Tibial artery (tissue), 4 donors: Measurements from ENCODE around the gene MRPL10.
A peak's percentile ranks its signal among the peaks of the same experiment; 100 is the strongest.

ENCODE experiments used
- DNase-seq, 2 donors: peaks; one replicate each; pipeline ENCODE4 v3.0.0-alpha.2; 2019
- H3K27ac ChIP-seq, 2 donors: fragments of 200-600 bp; sonication (generic) in 1 of 2; 1 replicate in 1 of 2; 2 replicates in 1 of 2; pipeline ENCODE4 v1.5.1; 2018 to 2019; ENCODE audit warnings: mild to moderate bottlenecking in 1 of 2
- H3K27me3 ChIP-seq, 2 donors: fragments of 200-600 bp; sonication (generic) in 1 of 2; one replicate each; pipeline versions ENCODE4 v1.5.1 to v1.6.0; 2016 to 2019
- H3K36me3 ChIP-seq, 3 donors: fragments of 200-600 bp; sonication (generic) in 2 of 3; one replicate each; pipeline ENCODE4 v1.5.1; 2016 to 2019; ENCODE audit warnings: mild to moderate bottlenecking in 2 of 3
- H3K4me1 ChIP-seq, 4 donors: fragments of 200-600 bp; sonication (generic) in 2 of 4; 1 replicate in 3 of 4; 2 replicates in 1 of 4; pipeline ENCODE4 v1.5.1; 2016 to 2019
- H3K4me3 ChIP-seq, 2 donors: fragments of 200-600 bp; sonication (generic) in 1 of 2; 1 replicate in 1 of 2; 2 replicates in 1 of 2; pipeline ENCODE4 v1.5.1; 2018 to 2019; ENCODE audit warnings: mild to moderate bottlenecking in 2 of 2
- H3K9me3 ChIP-seq, 3 donors: fragments of 200-600 bp; sonication (generic) in 1 of 3; one replicate each; pipeline ENCODE4 v1.5.1; 2016 to 2019
- intact Hi-C: fragments of 100-400 bp; cut with DNase I; formaldehyde crosslinking; loops from one replicate; pipeline ENCODE4 v1.15.0; 2023; ENCODE audit warnings: low total_unique reads
- TF ChIP-seq, protein P1 (sequence below), 2 experiments: fragments of 200-600 bp in 1 of 2; fragments of 450-650 bp in 1 of 2; IDR thresholded peaks; one replicate each; pipeline ENCODE4 v1.5.1; 2017 to 2019; ENCODE audit warnings: antibody characterized with exemption in 2 of 2, mild to moderate bottlenecking in 1 of 2, moderate library complexity in 1 of 2

MRPL10 gene

DNA sequence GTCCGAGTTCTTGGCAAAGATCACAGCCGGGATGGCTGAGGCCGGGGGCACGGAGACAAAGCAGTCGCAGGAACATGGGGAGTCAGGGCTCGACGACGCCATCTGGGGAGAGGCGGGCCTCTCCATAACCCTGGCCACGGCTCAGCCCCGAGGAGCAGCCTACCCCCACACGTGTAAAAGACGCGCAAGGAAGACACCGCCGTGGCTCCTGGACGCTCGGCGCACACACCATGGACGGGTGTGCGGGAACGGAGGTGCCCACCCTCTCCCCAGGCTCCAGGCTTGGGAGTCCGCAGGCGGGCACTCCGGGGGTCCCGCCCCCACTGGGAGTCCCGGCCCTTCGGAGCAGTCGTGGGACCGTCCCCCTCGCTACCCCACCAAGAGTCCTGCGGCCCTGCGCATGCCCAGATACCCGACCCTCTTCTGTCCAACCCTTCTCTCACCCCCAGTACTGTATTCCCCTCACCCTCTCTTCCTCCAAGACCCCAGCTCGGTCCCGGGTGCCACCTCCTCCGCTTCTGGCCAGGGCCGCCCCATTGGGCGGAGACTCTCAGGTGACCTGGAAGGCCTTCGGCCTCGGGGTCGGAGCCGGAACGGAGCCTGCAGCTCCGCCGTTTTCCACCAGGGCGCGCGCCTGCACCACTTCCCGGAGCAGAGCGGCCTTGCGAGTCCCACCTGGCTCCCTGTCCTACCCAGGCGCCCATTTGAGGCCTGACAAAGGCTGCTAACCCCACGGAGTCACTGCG lies 9.6 kb upstream of the MRPL10 start, which contains the start of gene SCRN2:
SCRN2 (minus strand) TSS at position 532 of the 746 bp plus-strand sequence; CDS start at position 102, 430 bp downstream.
- Histone ChIP-seq H3K4me3 (peak within 1 kb of the TSS; percentile 59 to 77), H3K9me3 (no peaks in the 10 kb centered on the region), H3K36me3 (peaks cover 0 to 32% (median 11%) of the 10 kb centered on the region in 3 donors), H3K27ac (peak within 1 kb of the TSS; percentile 60 to 65), H3K4me1 (peaks cover 0 to 38% (median 14%) of the 10 kb centered on the region in 4 donors), H3K27me3 (peaks cover 0 to 16% of the 10 kb centered on the region in 2 donors)
- intact Hi-C loops, result loop anchor here (2.0 to 5.0 kb wide), 3 partner anchors 50 to 131 kb away; partner anchors contain the start of gene CDK5RAP3
- DNase-seq, result peak; percentile 85 to 92
- TF ChIP-seq, protein P1, sequence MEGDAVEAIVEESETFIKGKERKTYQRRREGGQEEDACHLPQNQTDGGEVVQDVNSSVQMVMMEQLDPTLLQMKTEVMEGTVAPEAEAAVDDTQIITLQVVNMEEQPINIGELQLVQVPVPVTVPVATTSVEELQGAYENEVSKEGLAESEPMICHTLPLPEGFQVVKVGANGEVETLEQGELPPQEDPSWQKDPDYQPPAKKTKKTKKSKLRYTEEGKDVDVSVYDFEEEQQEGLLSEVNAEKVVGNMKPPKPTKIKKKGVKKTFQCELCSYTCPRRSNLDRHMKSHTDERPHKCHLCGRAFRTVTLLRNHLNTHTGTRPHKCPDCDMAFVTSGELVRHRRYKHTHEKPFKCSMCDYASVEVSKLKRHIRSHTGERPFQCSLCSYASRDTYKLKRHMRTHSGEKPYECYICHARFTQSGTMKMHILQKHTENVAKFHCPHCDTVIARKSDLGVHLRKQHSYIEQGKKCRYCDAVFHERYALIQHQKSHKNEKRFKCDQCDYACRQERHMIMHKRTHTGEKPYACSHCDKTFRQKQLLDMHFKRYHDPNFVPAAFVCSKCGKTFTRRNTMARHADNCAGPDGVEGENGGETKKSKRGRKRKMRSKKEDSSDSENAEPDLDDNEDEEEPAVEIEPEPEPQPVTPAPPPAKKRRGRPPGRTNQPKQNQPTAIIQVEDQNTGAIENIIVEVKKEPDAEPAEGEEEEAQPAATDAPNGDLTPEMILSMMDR (IDR thresholded peaks at IDR 0.05), result peak; percentile 94 to 97

DNA sequence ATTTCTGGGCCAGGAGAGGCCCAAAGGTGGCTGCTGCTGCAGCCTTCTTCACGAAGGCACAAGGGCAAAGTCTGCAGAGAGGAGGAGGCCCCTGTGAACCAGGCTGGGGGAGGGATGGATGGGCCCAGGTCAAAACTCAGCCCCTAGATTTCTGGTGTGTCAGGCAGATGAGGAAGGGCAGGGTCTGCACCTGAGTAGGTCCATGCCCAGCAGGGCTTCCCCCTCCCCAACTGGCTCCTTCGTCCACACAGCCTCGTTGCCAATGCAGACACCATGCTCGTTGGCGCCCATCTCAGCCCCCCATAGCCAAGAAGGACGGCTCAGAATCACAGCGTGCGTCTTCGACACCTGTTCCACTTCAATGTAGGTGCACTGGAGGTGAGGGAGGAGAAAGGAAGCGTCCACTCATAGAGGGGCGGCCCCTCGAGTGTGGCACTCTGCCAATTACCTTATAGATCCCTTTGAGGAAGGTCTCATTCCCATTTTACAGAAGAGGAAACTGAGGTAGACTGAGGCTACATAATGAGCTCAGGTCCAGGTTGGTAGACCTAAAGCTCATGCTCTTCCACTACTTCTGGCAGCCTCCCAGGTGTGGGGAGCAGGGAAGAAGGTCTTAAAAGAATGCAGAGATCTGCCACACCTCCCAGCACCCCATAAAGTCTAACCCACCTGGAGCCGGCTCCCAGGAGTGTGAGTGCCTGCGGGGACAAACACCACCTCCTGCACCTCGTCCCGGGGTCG lies 8.8 kb upstream of the MRPL10 start:
- H3K27ac ChIP-seq, result peak overlapping the region; percentile 60 to 65
- H3K36me3 ChIP-seq, result peaks cover 0 to 40% (median 15%) of the 10 kb centered on the region in 3 donors
- TF ChIP-seq, protein P1 (IDR thresholded peaks at IDR 0.05), result no peak
- peak overlapping the region; percentile 59 to 77 for H3K4me3 ChIP-seq
- H3K4me1 ChIP-seq, result peaks cover 0 to 38% (median 14%) of the 10 kb centered on the region in 4 donors
- intact Hi-C loops, result loop anchor here (2.0 to 5.0 kb wide), 3 partner anchors 51 to 132 kb away; partner anchors contain the start of gene CDK5RAP3
- DNase-seq, result no peak
- H3K27me3 ChIP-seq, result peaks cover 0 to 9% of the 10 kb centered on the region in 2 donors
- H3K9me3 ChIP-seq, result no peaks in the 10 kb centered on the region

DNA sequence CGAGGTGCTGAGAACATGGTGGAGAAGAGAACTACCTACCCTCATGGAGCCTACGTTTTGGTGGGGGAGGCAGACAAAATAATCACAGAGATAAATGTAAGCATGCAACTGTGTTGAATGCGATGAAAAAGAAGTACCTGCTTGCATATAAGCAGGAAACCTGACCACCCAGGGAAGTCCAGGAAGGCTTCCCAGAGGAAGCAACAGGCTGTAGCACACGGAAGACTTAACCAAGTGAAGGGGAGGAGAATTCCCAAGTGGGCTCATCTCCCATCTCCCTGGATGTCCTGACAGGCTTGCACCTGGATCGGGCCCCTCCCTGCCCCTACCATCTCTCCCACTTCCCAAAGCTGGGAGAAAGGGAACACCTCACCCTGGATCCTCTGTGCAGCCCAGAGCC lies 7.7 kb upstream of the MRPL10 start:
- intact Hi-C loops, result no loop called here
- H3K4me1 ChIP-seq, result peaks cover 0 to 38% (median 14%) of the 10 kb centered on the region in 4 donors

DNA sequence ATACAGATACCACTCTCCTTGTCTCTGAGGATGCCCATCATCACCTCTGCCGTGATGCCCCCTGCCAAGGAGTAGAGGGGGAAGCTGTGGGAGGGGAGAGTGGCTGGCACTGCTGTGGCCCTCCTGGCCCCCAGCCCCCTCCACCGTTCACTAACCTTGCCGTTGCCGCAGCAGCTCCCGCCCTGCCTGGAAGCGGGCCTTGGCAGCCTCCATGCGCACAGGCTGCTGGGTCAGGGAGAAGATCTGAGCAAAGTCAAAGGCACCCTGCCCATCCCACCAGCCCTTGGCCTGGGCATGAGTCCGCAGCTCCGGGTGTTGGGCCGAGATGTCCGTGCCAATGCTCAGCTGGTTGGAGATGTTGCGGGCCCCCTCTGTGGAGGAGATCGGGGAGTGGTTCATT lies 7.3 kb upstream of the MRPL10 start:
- H3K9me3 ChIP-seq, result no peaks in the 10 kb centered on the region
- TF ChIP-seq, protein P1 (IDR thresholded peaks at IDR 0.05), result no peak
- DNase-seq, result no peak
- no peak overlapping the region for H3K27ac ChIP-seq
- H3K4me1 ChIP-seq, result peaks cover 0 to 38% (median 14%) of the 10 kb centered on the region in 4 donors
- intact Hi-C loops, result no loop called here
- H3K36me3 ChIP-seq, result peaks cover 0 to 42% (median 15%) of the 10 kb centered on the region in 3 donors
- no peak overlapping the region for H3K4me3 ChIP-seq
- no peaks in the 10 kb centered on the region for H3K27me3 ChIP-seq

More for the DNA sequence above, 7.7 kb upstream of the MRPL10 start:
- no peaks in the 10 kb centered on the region for H3K27me3 ChIP-seq
- TF ChIP-seq, protein P1 (IDR thresholded peaks at IDR 0.05), result no peak
- no peak overlapping the region for H3K27ac ChIP-seq
- DNase-seq, result no peak
- H3K36me3 ChIP-seq, result peaks cover 0 to 42% (median 15%) of the 10 kb centered on the region in 3 donors
- no peak overlapping the region for H3K4me3 ChIP-seq
- H3K9me3 ChIP-seq, result no peaks in the 10 kb centered on the region

DNA sequence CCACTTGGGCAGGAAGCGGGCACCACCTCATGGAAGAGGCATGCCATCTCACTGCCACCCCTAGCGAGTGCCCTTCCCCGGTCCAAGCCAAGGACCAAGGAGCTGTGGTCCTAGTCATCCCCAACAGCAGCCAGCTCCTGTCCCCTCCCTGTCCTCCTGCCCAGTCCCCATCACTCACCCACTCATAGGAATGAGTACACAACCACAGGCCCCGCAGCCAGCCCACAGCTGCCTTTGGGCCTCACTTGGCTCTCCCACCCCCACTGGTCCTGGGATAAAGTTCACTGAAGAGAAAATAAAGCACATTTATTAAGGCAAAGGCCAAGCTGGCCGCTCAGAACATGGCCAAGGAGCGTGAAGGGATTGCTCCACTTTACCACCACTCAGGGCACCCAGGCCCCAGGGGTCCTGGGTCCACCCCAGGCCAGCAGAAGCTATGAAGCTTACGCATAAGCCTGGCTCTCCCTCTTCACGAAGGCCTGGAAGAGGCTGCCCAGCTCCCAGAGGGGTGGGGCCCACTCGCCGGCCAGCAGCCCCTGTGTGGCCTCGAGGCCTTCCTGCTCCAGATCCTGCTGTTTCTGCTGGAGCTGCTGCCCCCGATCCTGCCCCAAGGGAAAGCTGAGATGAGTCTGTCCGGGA lies 6.2 kb upstream of the MRPL10 start:
- peaks cover 0 to 28% (median 14%) of the 10 kb centered on the region in 4 donors for H3K4me1 ChIP-seq
- H3K27ac ChIP-seq, result no peak overlapping the region

More for the DNA sequence above, 6.2 kb upstream of the MRPL10 start:
- TF ChIP-seq, protein P1 (IDR thresholded peaks at IDR 0.05), result no peak
- Histone ChIP-seq H3K9me3 (no peaks in the 10 kb centered on the region), H3K27me3 (no peaks in the 10 kb centered on the region), H3K36me3 (peaks cover 0 to 42% (median 15%) of the 10 kb centered on the region in 3 donors), H3K4me3 (no peak overlapping the region)
- intact Hi-C loops, result no loop called here
- no peak for DNase-seq
